Measurements from ENCODE around the gene PRKCQ. TPM values are rescaled to one million over a fixed set of nuclear protein-coding genes. Genes with fewer than 3 reads are reported as not detected.
A peak's percentile ranks its signal among the peaks of the same experiment; 100 is the strongest.

Gene PRKCQ
- total RNA-seq, 2 experiments from 2014 or later, result 32.9 to 39.0 TPM

- Mint-ChIP-seq H3K4me3 (peak overlapping the region; percentile 78), H3K9me3 (ENCODE audit: low read depth) (no peaks in the 10 kb centered on the region), H3K27ac (peak overlapping the region; percentile 98), H3K27me3 (no peaks in the 10 kb centered on the region), H3K4me1 (peaks cover 79% of the 10 kb centered on the region), H3K36me3 (ENCODE audit: low read depth) (peaks cover 23% of the 10 kb centered on the region)
- intact Hi-C loops (cut with DNase I, micrococcal nuclease), result loop anchor here (1.0 kb wide), 3 partner anchors 13 to 50 kb away; partner anchors contain the start of gene PRKCQ (in 1 of the 2)
- DNase-seq (peak; percentile 88), ATAC-seq (peak; percentile 93)
- ChIA-PET CTCF (interaction anchor here (0.6 to 3.3 kb wide), 15 partner anchors 11 to 329 kb away, joined by 3 to 13 read pairs (median 3); no protein-coding TSS in a partner anchor), POLR2A (interaction anchor here (1.0 to 2.1 kb wide), 6 partner anchors 12 to 183 kb away, joined by 3 to 11 read pairs (median 4); no protein-coding TSS in a partner anchor)
These were observed 49.8 kb downstream of the PRKCQ start for GRCh38 chr10:6530211-6530840.

- H3K27me3 Mint-ChIP-seq, result no peaks in the 10 kb centered on the region
- DNase-seq (no peak), ATAC-seq (no peak)
- peak overlapping the region; percentile 39 for H3K27ac Mint-ChIP-seq
- intact Hi-C loops (cut with DNase I, micrococcal nuclease), result no loop called here
- H3K36me3 Mint-ChIP-seq (ENCODE audit: low read depth), result peaks cover 28% of the 10 kb centered on the region
- ChIA-PET POLR2A (no interaction called here), CTCF (interaction anchor here (0.6 to 3.3 kb wide), 3 partner anchors 15 to 203 kb away, joined by 3 to 13 read pairs (median 4); no protein-coding TSS in a partner anchor)
- no peaks in the 10 kb centered on the region for H3K9me3 Mint-ChIP-seq (ENCODE audit: low read depth)
- peaks cover 79% of the 10 kb centered on the region for H3K4me1 Mint-ChIP-seq
- no peak overlapping the region for H3K4me3 Mint-ChIP-seq
These were observed 51.7 kb downstream of the PRKCQ start for GRCh38 chr10:6528198-6528950.

GRCh38 chr10:6525599-6526165 lies 54.4 kb downstream of the PRKCQ start:
- DNase-seq, result no peak
- ATAC-seq, result no peak
- Mint-ChIP-seq H3K4me1 (peaks cover 72% of the 10 kb centered on the region), H3K27ac (peak overlapping the region; percentile 29), H3K36me3 (ENCODE audit: low read depth) (peaks cover 28% of the 10 kb centered on the region), H3K27me3 (no peaks in the 10 kb centered on the region), H3K4me3 (no peak overlapping the region), H3K9me3 (ENCODE audit: low read depth) (no peaks in the 10 kb centered on the region)
- CTCF ChIA-PET, result interaction anchor here (0.6 kb wide), 1 partner anchor 80 kb away, joined by 3 read pairs; no protein-coding TSS in a partner anchor
- POLR2A ChIA-PET, result no interaction called here
- intact Hi-C loops (cut with DNase I, micrococcal nuclease), result no loop called here

- intact Hi-C loops (cut with DNase I, micrococcal nuclease), result no loop called here
- ATAC-seq (no peak), DNase-seq (no peak)
- Mint-ChIP-seq H3K27me3 (no peaks in the 10 kb centered on the region), H3K4me1 (peaks cover 70% of the 10 kb centered on the region), H3K9me3 (ENCODE audit: low read depth) (no peaks in the 10 kb centered on the region), H3K36me3 (ENCODE audit: low read depth) (peaks cover 20% of the 10 kb centered on the region), H3K27ac (no peak overlapping the region), H3K4me3 (no peak overlapping the region)
- CTCF ChIA-PET, result interaction anchor here (1.2 kb wide), 1 partner anchor 65 kb away, joined by 3 read pairs; no protein-coding TSS in a partner anchor
- POLR2A ChIA-PET, result no interaction called here
These were observed 57.8 kb downstream of the PRKCQ start for GRCh38 chr10:6522230-6522629.

- intact Hi-C loops (cut with DNase I, micrococcal nuclease), result no loop called here
- Mint-ChIP-seq H3K27ac (peak overlapping the region; percentile 89), H3K27me3 (no peaks in the 10 kb centered on the region), H3K9me3 (ENCODE audit: low read depth) (no peaks in the 10 kb centered on the region), H3K4me3 (no peak overlapping the region), H3K4me1 (peaks cover 72% of the 10 kb centered on the region), H3K36me3 (ENCODE audit: low read depth) (peaks cover 8% of the 10 kb centered on the region)
- ATAC-seq (no peak), DNase-seq (no peak)
- POLR2A ChIA-PET, result no interaction called here
- CTCF ChIA-PET, result interaction anchor here (0.7 to 1.9 kb wide), 4 partner anchors 10 to 831 kb away, joined by 3 to 7 read pairs (median 4); no protein-coding TSS in a partner anchor
These were observed 59.9 kb downstream of the PRKCQ start for GRCh38 chr10:6520138-6520537.

- intact Hi-C loops (cut with DNase I, micrococcal nuclease), result no loop called here
- CTCF ChIA-PET, result interaction anchor here (0.6 to 1.9 kb wide), 4 partner anchors 11 to 382 kb away, joined by 3 to 7 read pairs (median 3); no protein-coding TSS in a partner anchor
These were observed 61.2 kb downstream of the PRKCQ start for GRCh38 chr10:6518791-6519429.

GRCh38 chr10:6516929-6517284 lies 63.2 kb downstream of the PRKCQ start:
- no peak for DNase-seq
- Mint-ChIP-seq H3K27me3 (no peaks in the 10 kb centered on the region), H3K4me1 (peaks cover 92% of the 10 kb centered on the region), H3K4me3 (no peak overlapping the region), H3K9me3 (ENCODE audit: low read depth) (no peaks in the 10 kb centered on the region), H3K36me3 (ENCODE audit: low read depth) (peaks cover 32% of the 10 kb centered on the region), H3K27ac (peak overlapping the region; percentile 6)
- ChIA-PET CTCF (interaction anchor here (0.7 kb wide), 1 partner anchor 131 kb away, joined by 3 read pairs; no protein-coding TSS in a partner anchor), POLR2A (interaction anchor here (0.6 kb wide), 1 partner anchor 1056 kb away, joined by 4 read pairs; no protein-coding TSS in a partner anchor)
- ATAC-seq, result no peak
- intact Hi-C loops (cut with DNase I, micrococcal nuclease), result no loop called here

More at GRCh38 chr10:6518791-6519429, 61.2 kb downstream of the PRKCQ start:
- peak; percentile 93 for ATAC-seq
- Mint-ChIP-seq H3K27me3 (no peaks in the 10 kb centered on the region), H3K36me3 (ENCODE audit: low read depth) (peaks cover 16% of the 10 kb centered on the region), H3K27ac (peak overlapping the region; percentile 89), H3K4me3 (peak overlapping the region; percentile 60), H3K9me3 (ENCODE audit: low read depth) (no peaks in the 10 kb centered on the region), H3K4me1 (peaks cover 81% of the 10 kb centered on the region)
- peak; percentile 25 for DNase-seq
- POLR2A ChIA-PET, result interaction anchor here (0.8 kb wide), 1 partner anchor 12 kb away, joined by 3 read pairs; no protein-coding TSS in a partner anchor

GRCh38 chr10:6516281-6516928 lies 63.7 kb downstream of the PRKCQ start:
- ChIA-PET CTCF (interaction anchor here (0.8 to 0.9 kb wide), 2 partner anchors 17 to 48 kb away, joined by 3 to 4 read pairs; no protein-coding TSS in a partner anchor), POLR2A (interaction anchor here (0.6 kb wide), 1 partner anchor 1055 kb away, joined by 4 read pairs; no protein-coding TSS in a partner anchor)
- no peak for DNase-seq
- ATAC-seq, result no peak
- Mint-ChIP-seq H3K9me3 (ENCODE audit: low read depth) (peaks cover under 1% of the 10 kb centered on the region), H3K36me3 (ENCODE audit: low read depth) (peaks cover 37% of the 10 kb centered on the region), H3K27ac (peak overlapping the region; percentile 6), H3K27me3 (no peaks in the 10 kb centered on the region), H3K4me1 (peaks cover 94% of the 10 kb centered on the region), H3K4me3 (no peak overlapping the region)
- intact Hi-C loops (cut with DNase I, micrococcal nuclease), result no loop called here

GRCh38 chr10:6514844-6515780 lies 65.0 kb downstream of the PRKCQ start:
- ChIA-PET CTCF (interaction anchor here (0.8 to 0.9 kb wide), 2 partner anchors 16 to 49 kb away, joined by 3 to 4 read pairs; no protein-coding TSS in a partner anchor), POLR2A (no interaction called here)
- Mint-ChIP-seq H3K36me3 (ENCODE audit: low read depth) (peaks cover 48% of the 10 kb centered on the region), H3K27me3 (no peaks in the 10 kb centered on the region), H3K4me3 (no peak overlapping the region), H3K4me1 (peaks cover 88% of the 10 kb centered on the region), H3K27ac (no peak overlapping the region), H3K9me3 (ENCODE audit: low read depth) (peaks cover 9% of the 10 kb centered on the region)
- DNase-seq, result no peak
- intact Hi-C loops (cut with DNase I, micrococcal nuclease), result loop anchor here in 1 of 2 experiments (5.0 kb wide), 1 partner anchor 43 kb away; no protein-coding TSS in a partner anchor
- no peak for ATAC-seq

- H3K27ac Mint-ChIP-seq, result peak overlapping the region; percentile 75
- H3K4me3 Mint-ChIP-seq, result no peak overlapping the region
- no peaks in the 10 kb centered on the region for H3K27me3 Mint-ChIP-seq
- intact Hi-C loops (cut with DNase I, micrococcal nuclease), result loop anchor here in 1 of 2 experiments (5.0 kb wide), 1 partner anchor 42 kb away; no protein-coding TSS in a partner anchor
- H3K9me3 Mint-ChIP-seq (ENCODE audit: low read depth), result peaks cover 9% of the 10 kb centered on the region
- H3K4me1 Mint-ChIP-seq, result peaks cover 83% of the 10 kb centered on the region
- ChIA-PET POLR2A (no interaction called here), CTCF (no interaction called here)
- ATAC-seq, result no peak
- no peak for DNase-seq
- H3K36me3 Mint-ChIP-seq (ENCODE audit: low read depth), result peaks cover 51% of the 10 kb centered on the region
These were observed 65.9 kb downstream of the PRKCQ start for GRCh38 chr10:6514180-6514579.

Measured in activated CD4-positive, alpha-beta T cell treated with anti-CD3 and anti-CD28 coated beads for 36 hours (primary cell).